GM18505 (cell line): Measurements from ENCODE around the gene IRF2BP2.
A peak's percentile ranks its signal among the peaks of the same experiment; 100 is the strongest.

ENCODE experiments used
- ATAC-seq: cut with Tn5 transposase; IDR thresholded peaks from one replicate; pipeline ENCODE4 v1.9.1; 2021; ENCODE audit not compliant: unreplicated experiment
- POLR2A ChIP-seq: IDR thresholded peaks from 4 replicates; pipeline ENCODE4 v1.6.1; 2011; ENCODE audit warnings: borderline replicate concordance; ENCODE audit not compliant: insufficient read depth, insufficient read length; ENCODE audit errors: extremely low read depth

IRF2BP2 gene

GRCh38 chr1:234610061-234610665, at the start of gene IRF2BP2:
TSS of gene IRF2BP2 (minus strand) at chr1:234610178. CDS start at chr1:234609494, 684 bp downstream.
- ATAC-seq = peak; percentile 20
- peak; percentile 92 for TF ChIP-seq POLR2A

GRCh38 chr1:234659538-234659937, 49.6 kb upstream of the IRF2BP2 start:
- ATAC-seq = no peak
- TF ChIP-seq POLR2A = no peak

GRCh38 chr1:234658138-234658537, 48.2 kb upstream of the IRF2BP2 start:
- no peak for ATAC-seq
- TF ChIP-seq POLR2A = no peak

GRCh38 chr1:234656944-234657654, 47.1 kb upstream of the IRF2BP2 start:
- TF ChIP-seq POLR2A = no peak
- no peak for ATAC-seq

GRCh38 chr1:234656070-234656895, 46.3 kb upstream of the IRF2BP2 start:
- TF ChIP-seq POLR2A = no peak
- ATAC-seq = no peak

- no peak for ATAC-seq
These were observed 45.5 kb upstream of the IRF2BP2 start for GRCh38 chr1:234655328-234656069.

GRCh38 chr1:234654002-234654733, 44.2 kb upstream of the IRF2BP2 start:
- ATAC-seq = no peak
- TF ChIP-seq POLR2A = no peak

More at GRCh38 chr1:234655328-234656069, 45.5 kb upstream of the IRF2BP2 start:
- no peak for TF ChIP-seq POLR2A

GRCh38 chr1:234649432-234650081, 39.6 kb upstream of the IRF2BP2 start:
- TF ChIP-seq POLR2A = no peak
- ATAC-seq = no peak

- no peak for ATAC-seq
- TF ChIP-seq POLR2A = no peak
These were observed 37.8 kb upstream of the IRF2BP2 start for GRCh38 chr1:234647758-234648157.

GRCh38 chr1:234647245-234647644, 37.3 kb upstream of the IRF2BP2 start:
- no peak for ATAC-seq
- TF ChIP-seq POLR2A = no peak

- ATAC-seq = no peak
- TF ChIP-seq POLR2A = no peak
These were observed 36.0 kb upstream of the IRF2BP2 start for GRCh38 chr1:234645964-234646363.

- ATAC-seq = no peak
- no peak for TF ChIP-seq POLR2A
These were observed 35.5 kb upstream of the IRF2BP2 start for GRCh38 chr1:234645474-234645953.
